ENCODE data around the gene CDKN3. TPM values are rescaled to one million over a fixed set of nuclear protein-coding genes. Genes with fewer than 3 reads are reported as not detected.
"Not testable (repeated sequence)": the region's sequence is repeated elsewhere in the genome, so short reads cannot be mapped to it uniquely, and the experiment has no call there.

The CDKN3 gene
- total RNA-seq, 1 experiment from 2014 or later, result 147 TPM

GRCh38 chr14:54420478-54421142 is 23.8 kb downstream of the CDKN3 start:
- peak; percentile 45 for DNase-seq (ENCODE audit: extremely low read depth, low read depth)

GRCh38 chr14:54423991-54424390 is 27.2 kb downstream of the CDKN3 start:
- no peak for DNase-seq (ENCODE audit: extremely low read depth, low read depth)

- no peak for DNase-seq (ENCODE audit: extremely low read depth, low read depth)
Measured at GRCh38 chr14:54424479-54424901, 27.7 kb downstream of the CDKN3 start.

- no peak for DNase-seq (ENCODE audit: extremely low read depth, low read depth)
Measured at GRCh38 chr14:54425068-54425467, 28.3 kb downstream of the CDKN3 start.

GRCh38 chr14:54425537-54426274 is 28.9 kb downstream of the CDKN3 start:
- DNase-seq (ENCODE audit: extremely low read depth, low read depth), result no peak

- no peak for DNase-seq (ENCODE audit: extremely low read depth, low read depth)
Measured at GRCh38 chr14:54427871-54428270, 31.1 kb downstream of the CDKN3 start.

GRCh38 chr14:54428527-54428926 is 31.7 kb downstream of the CDKN3 start:
- no peak for DNase-seq (ENCODE audit: extremely low read depth, low read depth)

GRCh38 chr14:54435500-54435981 is 38.7 kb downstream of the CDKN3 start:
- no peak for DNase-seq (ENCODE audit: extremely low read depth, low read depth)

- DNase-seq (ENCODE audit: extremely low read depth, low read depth), result not testable (repeated sequence)
Measured at GRCh38 chr14:54437954-54438353, 41.1 kb downstream of the CDKN3 start.

GRCh38 chr14:54438703-54439102 is 41.9 kb downstream of the CDKN3 start:
- no peak for DNase-seq (ENCODE audit: extremely low read depth, low read depth)

GRCh38 chr14:54440037-54440436 is 43.2 kb downstream of the CDKN3 start:
- peak; percentile 58 for DNase-seq (ENCODE audit: extremely low read depth, low read depth)

- no peak for DNase-seq (ENCODE audit: extremely low read depth, low read depth)
Measured at GRCh38 chr14:54440476-54440872, 43.7 kb downstream of the CDKN3 start.

GRCh38 chr14:54440873-54441868 is 44.4 kb downstream of the CDKN3 start, which contains the start of gene CNIH1:
Gene CNIH1, minus strand, starts transcription at chr14:54441374. Its CDS starts 47 bp downstream, at chr14:54441327.
- peak; percentile 89 for DNase-seq (ENCODE audit: extremely low read depth, low read depth)

GRCh38 chr14:54442961-54443360 is 46.2 kb downstream of the CDKN3 start:
- DNase-seq (ENCODE audit: extremely low read depth, low read depth), result not testable (repeated sequence)

- DNase-seq (ENCODE audit: extremely low read depth, low read depth), result no peak
Measured at GRCh38 chr14:54443981-54444380, 47.2 kb downstream of the CDKN3 start.

GRCh38 chr14:54444681-54445080 is 47.9 kb downstream of the CDKN3 start:
- DNase-seq (ENCODE audit: extremely low read depth, low read depth), result no peak

GRCh38 chr14:54446161-54446693 is 49.4 kb downstream of the CDKN3 start:
- DNase-seq (ENCODE audit: extremely low read depth, low read depth), result no peak

- peak; percentile 38 for DNase-seq (ENCODE audit: extremely low read depth, low read depth)
Measured at GRCh38 chr14:54447231-54447692, 50.5 kb downstream of the CDKN3 start.

GRCh38 chr14:54450535-54450934 is 53.7 kb downstream of the CDKN3 start:
- DNase-seq (ENCODE audit: extremely low read depth, low read depth), result no peak

GRCh38 chr14:54451121-54451601 is 54.4 kb downstream of the CDKN3 start:
- DNase-seq (ENCODE audit: extremely low read depth, low read depth), result no peak

Measured in NCI-H460 (cell line).